Type B pancreatic cell (in vitro differentiated cells): Measurements from ENCODE around the gene NDUFB6. TPM values are rescaled to one million over a fixed set of nuclear protein-coding genes. Genes with fewer than 3 reads are reported as not detected.

Source experiments
- DNase-seq: peaks from one replicate; pipeline ENCODE4 v3.0.0; 2021; ENCODE audit warnings: mixed read lengths; ENCODE audit not compliant: unreplicated experiment; ENCODE audit errors: extremely low spot score
- H3K27ac Mint-ChIP-seq: 2 replicates; pipeline ENCODE4 v1.8.0; 2021; ENCODE audit warnings: mild to moderate bottlenecking, mixed read lengths
- H3K27me3 Mint-ChIP-seq: 2 replicates; pipeline ENCODE4 v1.8.0; 2021; ENCODE audit warnings: mixed read lengths
- H3K36me3 Mint-ChIP-seq: 2 replicates; pipeline ENCODE4 v1.8.0; 2021; ENCODE audit warnings: mixed read lengths
- H3K4me1 Mint-ChIP-seq: one replicate; pipeline ENCODE4 v1.8.0; 2021; ENCODE audit warnings: mixed read lengths; ENCODE audit not compliant: unreplicated experiment
- H3K4me3 Mint-ChIP-seq: 2 replicates; pipeline ENCODE4 v1.8.0; 2021; ENCODE audit warnings: mild to moderate bottlenecking, mixed read lengths
- H3K9me3 Mint-ChIP-seq: 2 replicates; pipeline ENCODE4 v1.8.0; 2021; ENCODE audit warnings: mixed read lengths
- total RNA-seq: library from RNA; stranded (reverse); gene quantifications from 2 replicates; pipeline ENCODE4 v1.2.1, GENCODE V29; 2021; ENCODE audit warnings: low replicate concordance
- TF ChIP-seq, protein P1 (sequence below): fragments of 200-600 bp; sonication (generic); conservative IDR thresholded peaks from 2 replicates; pipeline ENCODE4 v1.5.0; 2021; ENCODE audit warnings: antibody characterized with exemption, mild to moderate bottlenecking

Gene NDUFB6
- total RNA-seq, 1 donor from 2014 or later, result 45.6 TPM

DNA sequence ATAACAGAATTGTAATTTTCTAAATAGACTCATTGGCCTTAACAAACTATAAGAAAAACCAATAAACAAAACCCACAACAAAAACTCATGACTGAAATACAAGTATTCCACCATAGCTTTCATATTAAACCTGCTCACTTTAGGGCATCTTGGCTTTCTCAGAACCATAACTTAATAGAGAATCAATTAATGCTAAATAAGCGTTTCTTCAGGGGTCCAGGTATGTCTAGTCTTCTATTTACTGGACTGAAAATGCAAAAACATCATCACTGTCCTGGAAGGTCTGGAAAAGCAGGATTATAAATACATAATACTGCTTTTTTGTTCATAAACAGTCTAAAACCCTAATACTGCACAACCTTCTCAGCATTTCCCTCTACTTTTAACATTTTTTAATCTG is 27.1 kb downstream of the NDUFB6 start:
- Mint-ChIP-seq H3K9me3 (no peaks in the 10 kb centered on the region), H3K27ac (no peak overlapping the region), H3K27me3 (no peaks in the 10 kb centered on the region), H3K4me1 (peaks cover 14% of the 10 kb centered on the region), H3K36me3 (peaks cover 50% of the 10 kb centered on the region), H3K4me3 (no peak overlapping the region)
- TF ChIP-seq, protein P1, sequence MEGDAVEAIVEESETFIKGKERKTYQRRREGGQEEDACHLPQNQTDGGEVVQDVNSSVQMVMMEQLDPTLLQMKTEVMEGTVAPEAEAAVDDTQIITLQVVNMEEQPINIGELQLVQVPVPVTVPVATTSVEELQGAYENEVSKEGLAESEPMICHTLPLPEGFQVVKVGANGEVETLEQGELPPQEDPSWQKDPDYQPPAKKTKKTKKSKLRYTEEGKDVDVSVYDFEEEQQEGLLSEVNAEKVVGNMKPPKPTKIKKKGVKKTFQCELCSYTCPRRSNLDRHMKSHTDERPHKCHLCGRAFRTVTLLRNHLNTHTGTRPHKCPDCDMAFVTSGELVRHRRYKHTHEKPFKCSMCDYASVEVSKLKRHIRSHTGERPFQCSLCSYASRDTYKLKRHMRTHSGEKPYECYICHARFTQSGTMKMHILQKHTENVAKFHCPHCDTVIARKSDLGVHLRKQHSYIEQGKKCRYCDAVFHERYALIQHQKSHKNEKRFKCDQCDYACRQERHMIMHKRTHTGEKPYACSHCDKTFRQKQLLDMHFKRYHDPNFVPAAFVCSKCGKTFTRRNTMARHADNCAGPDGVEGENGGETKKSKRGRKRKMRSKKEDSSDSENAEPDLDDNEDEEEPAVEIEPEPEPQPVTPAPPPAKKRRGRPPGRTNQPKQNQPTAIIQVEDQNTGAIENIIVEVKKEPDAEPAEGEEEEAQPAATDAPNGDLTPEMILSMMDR, result no peak
- no peak for DNase-seq

- peaks cover 4% of the 10 kb centered on the region for H3K4me1 Mint-ChIP-seq
- H3K9me3 Mint-ChIP-seq, result no peaks in the 10 kb centered on the region
- H3K27me3 Mint-ChIP-seq, result no peaks in the 10 kb centered on the region
- no peak overlapping the region for H3K4me3 Mint-ChIP-seq
- H3K27ac Mint-ChIP-seq, result no peak overlapping the region
- TF ChIP-seq, protein P1, result no peak
- peaks cover 35% of the 10 kb centered on the region for H3K36me3 Mint-ChIP-seq
- no peak for DNase-seq
These were observed 29.9 kb downstream of the NDUFB6 start for GRCh38 chr9:32543047-32543446.

- Mint-ChIP-seq H3K27me3 (no peaks in the 10 kb centered on the region), H3K27ac (no peak overlapping the region)
These were observed 39.1 kb downstream of the NDUFB6 start for GRCh38 chr9:32533816-32534215.

DNA sequence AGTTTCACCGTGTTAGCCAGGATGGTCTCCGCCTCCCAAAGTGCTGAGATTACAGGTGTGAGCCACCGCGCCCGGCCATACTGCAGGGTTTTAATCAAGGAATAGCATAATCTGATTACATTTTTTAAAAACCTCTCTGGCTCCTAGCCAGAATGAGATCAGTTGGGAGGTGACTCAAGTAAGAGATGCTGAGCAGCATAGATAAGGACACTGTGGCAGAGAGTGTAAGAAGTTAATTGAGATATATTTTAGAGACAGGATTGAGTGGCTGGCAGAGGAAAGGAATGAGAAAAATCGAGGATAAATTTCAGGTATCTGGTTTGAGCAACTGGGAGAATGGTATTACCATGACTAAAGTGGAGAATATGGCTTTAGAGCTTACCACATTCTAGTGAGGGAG is 39.6 kb downstream of the NDUFB6 start:
- Mint-ChIP-seq H3K27me3 (no peaks in the 10 kb centered on the region), H3K4me1 (no peaks in the 10 kb centered on the region), H3K4me3 (no peak overlapping the region), H3K27ac (no peak overlapping the region), H3K36me3 (peaks cover 19% of the 10 kb centered on the region), H3K9me3 (no peaks in the 10 kb centered on the region)
- no peak for DNase-seq
- TF ChIP-seq, protein P1, result no peak

More at GRCh38 chr9:32533816-32534215, 39.1 kb downstream of the NDUFB6 start:
- Mint-ChIP-seq H3K36me3 (peaks cover 19% of the 10 kb centered on the region), H3K4me1 (no peaks in the 10 kb centered on the region), H3K9me3 (no peaks in the 10 kb centered on the region), H3K4me3 (no peak overlapping the region)
- TF ChIP-seq, protein P1, result no peak
- no peak for DNase-seq

DNA sequence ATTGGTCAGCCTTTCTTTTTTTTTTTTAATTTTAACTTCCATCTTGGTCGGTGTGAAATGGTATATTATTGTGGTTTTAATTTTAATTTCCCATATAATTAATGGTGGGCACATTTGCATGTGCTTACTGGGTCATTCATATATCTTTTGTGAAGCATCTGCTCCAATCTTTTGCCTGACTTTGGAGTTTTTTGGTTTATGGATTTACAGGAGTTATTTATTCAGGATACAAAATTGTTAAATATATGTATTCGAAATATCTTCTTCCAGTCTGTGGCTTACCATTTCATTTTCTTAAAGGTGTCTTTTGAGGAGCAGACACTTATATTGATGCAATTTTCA is 46.3 kb downstream of the NDUFB6 start:
- peaks cover 22% of the 10 kb centered on the region for H3K36me3 Mint-ChIP-seq

More for the DNA sequence above, 46.3 kb downstream of the NDUFB6 start:
- no peaks in the 10 kb centered on the region for H3K27me3 Mint-ChIP-seq
- H3K27ac Mint-ChIP-seq, result peak overlapping the region; percentile 90
- H3K9me3 Mint-ChIP-seq, result peaks cover 5% of the 10 kb centered on the region
- TF ChIP-seq, protein P1, result no peak
- H3K4me1 Mint-ChIP-seq, result peaks cover 10% of the 10 kb centered on the region
- peak overlapping the region; percentile 94 for H3K4me3 Mint-ChIP-seq
- DNase-seq, result no peak
